ENCODE measurements around the gene VIT.

DNA sequence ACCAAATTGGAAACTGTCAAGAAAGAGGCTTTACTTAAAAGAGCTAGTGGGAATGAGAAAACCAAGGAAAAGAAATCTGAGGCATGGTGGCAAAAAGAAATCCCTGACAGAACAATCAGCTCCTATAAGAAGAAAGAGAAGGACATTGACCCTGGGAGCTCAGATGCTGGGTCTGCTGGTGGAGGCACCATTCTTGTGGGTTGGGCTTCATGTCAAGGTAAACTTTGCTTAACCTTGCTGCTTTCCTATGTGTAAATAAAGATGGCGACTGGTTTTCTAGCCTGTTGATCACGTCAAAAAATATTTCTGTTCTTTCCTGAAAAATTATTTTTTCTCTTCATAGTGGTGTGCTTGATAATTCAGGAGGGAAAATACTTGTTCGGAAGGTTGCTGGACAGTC lies 58.1 kb downstream of the VIT start:
- TF ChIP-seq EZH2phosphoT487 (IDR thresholded peaks at IDR 0.05; ENCODE audit: insufficient read depth, low read depth) = no peak
- no peak for TF ChIP-seq EZH2 (IDR thresholded peaks at IDR 0.05; ENCODE audit: insufficient read depth, poor library complexity, severe bottlenecking)

Measured in GM23248 (cell line).